GM21723 (cell line): ENCODE measurements around the gene JAKMIP1.

Source experiments
- ATAC-seq: cut with Tn5 transposase; IDR thresholded peaks from one replicate; pipeline ENCODE4 v1.9.1; 2021; ENCODE audit warnings: mild to moderate bottlenecking, moderate library complexity; ENCODE audit not compliant: unreplicated experiment

Gene JAKMIP1

GRCh38 chr4:6105311-6105911, 94.9 kb downstream of the JAKMIP1 start:
- ATAC-seq = no peak

GRCh38 chr4:6104541-6105130, 95.7 kb downstream of the JAKMIP1 start:
- ATAC-seq = no peak

- no peak for ATAC-seq
These were observed 102.8 kb downstream of the JAKMIP1 start for GRCh38 chr4:6097581-6097980.

- ATAC-seq = no peak
These were observed 104.5 kb downstream of the JAKMIP1 start for GRCh38 chr4:6095897-6096296.

- ATAC-seq = no peak
These were observed 105.2 kb downstream of the JAKMIP1 start for GRCh38 chr4:6095023-6095752.

GRCh38 chr4:6093671-6094070, 106.7 kb downstream of the JAKMIP1 start:
- no peak for ATAC-seq

GRCh38 chr4:6092971-6093370, 107.4 kb downstream of the JAKMIP1 start:
- ATAC-seq = no peak

GRCh38 chr4:6092131-6092530, 108.2 kb downstream of the JAKMIP1 start:
- no peak for ATAC-seq

- no peak for ATAC-seq
These were observed 109.4 kb downstream of the JAKMIP1 start for GRCh38 chr4:6090931-6091330.

GRCh38 chr4:6088950-6089349, 111.4 kb downstream of the JAKMIP1 start:
- no peak for ATAC-seq

- ATAC-seq = no peak
These were observed 112.5 kb downstream of the JAKMIP1 start for GRCh38 chr4:6087669-6088341.

- ATAC-seq = no peak
These were observed 113.5 kb downstream of the JAKMIP1 start for GRCh38 chr4:6086846-6087245.

- no peak for ATAC-seq
These were observed 114.4 kb downstream of the JAKMIP1 start for GRCh38 chr4:6085691-6086628.

- ATAC-seq = no peak
These were observed 115.2 kb downstream of the JAKMIP1 start for GRCh38 chr4:6085028-6085690.

GRCh38 chr4:6079965-6080364, 120.4 kb downstream of the JAKMIP1 start:
- no peak for ATAC-seq

- no peak for ATAC-seq
These were observed 121.8 kb downstream of the JAKMIP1 start for GRCh38 chr4:6078560-6078959.

GRCh38 chr4:6076391-6076790, 124.0 kb downstream of the JAKMIP1 start:
- no peak for ATAC-seq

GRCh38 chr4:6074758-6075157, 125.6 kb downstream of the JAKMIP1 start:
- ATAC-seq = no peak

GRCh38 chr4:6071959-6072720, 128.2 kb downstream of the JAKMIP1 start:
- ATAC-seq = no peak
